Myocyte (in vitro differentiated cells): Measurements from ENCODE around the gene TEPSIN. TPM values are rescaled to one million over a fixed set of nuclear protein-coding genes. Genes with fewer than 3 reads are reported as not detected.

Experiments
- DNase-seq: peaks from one replicate; pipeline ENCODE4 v3.0.0-alpha.2; 2012; ENCODE audit warnings: low read depth
- total RNA-seq: library from RNA; depleted of rRNA; stranded (reverse); fragments of >200 nt; gene quantifications from 2 replicates; pipeline ENCODE4 v1.2.3, GENCODE V29; 2014

The TEPSIN gene
- total RNA-seq, 1 donor from 2014 or later: 23.8 TPM

DNA sequence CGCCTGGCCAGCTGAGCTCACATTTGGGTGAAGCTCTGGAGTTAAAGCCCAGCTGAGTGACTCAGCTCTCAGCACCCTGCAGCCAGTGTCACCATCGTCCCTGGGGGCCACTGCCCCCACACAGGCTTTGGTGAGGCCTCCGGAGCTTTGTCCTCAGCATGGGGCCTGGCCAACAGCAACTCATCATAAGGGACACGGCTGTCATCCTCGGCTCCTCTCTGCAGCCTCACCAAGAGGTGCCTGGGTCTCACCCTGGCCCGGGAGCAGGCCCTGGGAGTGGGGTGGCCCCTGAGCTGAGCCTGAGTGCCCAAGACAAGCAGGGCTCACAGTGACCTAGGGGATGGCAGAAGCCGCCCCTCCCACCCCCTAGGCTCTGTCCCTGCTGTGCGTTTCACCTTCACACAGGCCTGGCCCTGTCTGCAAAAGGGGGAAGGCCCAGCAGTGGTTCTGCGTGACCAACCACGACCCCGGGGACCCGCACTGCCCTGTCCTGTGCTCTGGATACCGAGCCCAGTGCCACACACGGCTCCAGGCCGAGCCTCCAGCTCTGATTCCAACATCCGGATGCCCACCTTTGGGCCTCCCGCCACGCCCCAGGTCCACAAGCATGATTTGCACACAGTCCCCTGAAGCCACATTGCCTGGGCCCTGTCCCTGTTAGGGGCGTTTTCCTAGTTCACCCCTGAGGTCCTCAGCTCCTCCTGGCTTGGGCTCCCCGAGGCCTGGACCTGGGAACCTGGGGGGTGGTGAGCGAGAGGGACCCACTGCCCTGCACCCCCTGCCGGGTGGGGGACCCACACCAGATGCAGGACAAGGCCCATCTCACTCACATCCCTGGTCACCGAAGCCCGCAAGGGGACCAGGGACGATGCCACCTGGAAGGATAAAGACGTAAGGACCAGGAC lies 51.0 kb downstream of the TEPSIN start:
- DNase-seq: no peak

DNA sequence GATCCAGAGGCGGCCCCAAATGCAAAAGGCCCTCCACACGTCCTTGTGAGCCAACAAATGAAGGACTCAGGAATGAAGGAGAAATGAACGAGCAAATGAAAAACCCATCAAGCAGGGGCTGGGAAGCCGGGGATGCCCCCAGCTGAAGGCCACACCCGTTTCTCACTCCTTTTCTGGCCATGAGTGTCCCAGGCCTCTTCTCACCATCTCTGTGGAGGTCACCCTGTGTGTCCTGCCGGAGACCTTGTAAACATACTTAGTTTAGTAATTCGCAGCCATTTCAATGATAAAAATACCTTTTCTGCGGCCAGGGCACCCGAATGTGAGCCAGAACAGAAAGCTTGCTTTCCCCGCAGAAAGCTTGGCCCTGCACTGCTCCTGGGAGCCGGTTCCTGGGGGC lies 51.7 kb downstream of the TEPSIN start:
- DNase-seq: no peak

DNA sequence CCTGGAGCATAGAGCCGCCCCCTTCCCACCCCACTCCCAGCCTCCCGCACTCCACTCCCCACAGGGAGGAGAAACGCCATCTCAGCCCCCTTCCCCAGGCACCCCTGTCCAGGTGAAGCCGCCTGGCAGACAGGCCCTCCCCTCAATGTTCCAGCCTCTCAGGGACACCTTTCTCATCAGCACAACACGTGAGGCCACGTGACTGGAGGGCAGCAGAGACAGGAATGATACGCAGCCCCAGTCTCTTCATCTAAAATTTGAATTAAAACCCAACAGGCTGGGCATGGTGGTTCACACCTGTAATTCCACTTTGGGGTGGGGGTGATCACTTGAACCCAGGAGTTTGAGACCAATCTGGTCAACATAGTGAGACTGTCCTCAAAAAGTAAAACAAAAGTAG lies 52.7 kb downstream of the TEPSIN start:
- no peak for DNase-seq

DNA sequence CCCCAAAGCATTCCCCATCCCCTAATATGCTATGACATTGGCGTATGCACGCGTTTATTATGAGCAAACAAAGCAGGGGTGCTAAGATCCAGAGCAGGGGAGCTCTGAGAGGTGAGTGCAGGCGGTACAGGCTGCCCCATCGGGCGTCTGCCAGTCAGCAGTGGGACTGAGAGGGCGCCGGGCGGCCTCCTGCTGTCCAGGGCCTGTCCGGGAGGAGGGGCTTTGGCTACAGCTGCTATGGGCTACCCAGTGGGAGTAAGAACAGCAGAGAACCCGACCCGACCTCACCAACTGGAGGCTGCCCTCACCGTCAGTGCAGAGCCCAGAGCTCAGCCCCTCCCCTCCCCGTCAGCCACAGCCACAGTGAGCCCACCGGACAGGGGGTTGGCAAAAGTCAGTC lies 54.3 kb downstream of the TEPSIN start:
- DNase-seq: peak; percentile 76

DNA sequence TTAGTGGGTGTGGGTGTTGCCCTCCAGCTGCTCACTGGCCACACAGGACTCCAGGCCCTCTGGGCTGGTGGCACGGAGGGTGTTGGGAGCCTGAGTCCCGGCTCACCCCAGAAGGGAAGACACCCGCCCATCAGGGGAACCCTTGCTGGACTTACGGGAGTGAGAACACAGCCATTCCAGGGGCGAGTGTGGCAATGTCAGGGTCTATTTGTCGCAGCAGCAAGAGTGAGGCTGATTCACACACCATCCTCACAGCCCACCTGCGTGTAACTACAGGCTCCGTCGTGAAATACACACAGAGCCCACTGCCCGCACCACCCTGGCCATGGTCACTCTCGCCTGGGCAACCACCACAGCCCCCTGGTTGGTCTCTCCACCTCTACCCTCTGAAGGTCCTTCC lies 55.0 kb downstream of the TEPSIN start:
- DNase-seq: no peak

DNA sequence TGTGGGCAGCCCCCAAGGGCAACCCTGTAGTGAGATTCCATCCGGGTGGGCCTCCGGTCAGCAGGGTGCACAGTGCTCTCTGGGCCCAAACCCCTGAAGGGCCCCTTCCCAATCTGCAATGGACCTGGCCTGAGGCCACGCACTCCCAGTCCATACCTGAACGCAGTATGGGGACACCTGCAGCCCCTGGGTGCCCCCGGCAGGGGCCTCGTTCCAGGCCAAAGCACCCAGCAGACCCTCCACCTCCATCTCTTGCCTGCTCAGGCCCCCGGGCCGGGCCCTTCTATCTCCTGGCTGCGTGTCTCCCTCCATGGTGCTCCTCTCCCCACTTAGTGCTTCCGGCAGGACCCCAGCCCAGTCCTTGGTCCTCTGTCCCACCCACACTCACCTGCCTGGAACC lies 55.5 kb downstream of the TEPSIN start:
- no peak for DNase-seq

DNA sequence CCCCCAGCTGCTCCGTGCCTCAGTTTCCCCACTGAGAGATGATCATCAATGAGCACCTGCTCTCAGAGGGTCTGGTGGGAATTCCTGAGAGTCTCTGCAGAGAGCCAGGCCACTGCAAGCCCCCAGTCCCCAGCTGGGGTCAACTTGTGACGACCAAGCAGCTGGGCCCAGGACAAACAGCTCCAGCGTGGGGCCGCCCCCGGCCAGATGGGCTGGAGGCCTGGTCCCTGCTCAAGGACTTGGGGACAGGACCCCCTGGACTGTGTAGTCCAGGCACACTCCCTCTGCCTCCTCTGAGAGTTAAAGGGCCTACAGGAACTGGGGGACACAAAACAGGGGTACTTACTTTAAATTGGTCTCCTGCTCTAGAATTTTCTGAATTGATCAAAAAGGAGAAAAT lies 56.3 kb downstream of the TEPSIN start:
- no peak for DNase-seq

DNA sequence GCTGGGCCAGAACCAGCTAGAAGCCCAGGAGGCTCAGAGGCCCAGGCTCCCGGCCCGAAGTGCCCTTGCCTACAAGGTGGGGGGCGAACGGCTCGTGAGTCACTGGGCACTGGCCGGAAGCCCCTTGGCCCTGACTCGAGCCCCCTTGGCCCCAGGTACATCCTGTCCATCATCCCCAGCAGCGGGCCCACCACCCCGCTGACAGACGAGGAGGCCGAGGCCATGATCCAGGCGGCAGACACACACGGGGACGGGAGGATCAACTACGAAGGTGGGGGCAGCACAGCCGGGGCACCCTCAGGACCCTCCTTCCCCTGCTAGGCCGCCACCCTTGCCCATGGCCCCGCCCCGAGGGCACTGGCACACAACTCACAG lies 57.1 kb downstream of the TEPSIN start:
- DNase-seq: no peak

DNA sequence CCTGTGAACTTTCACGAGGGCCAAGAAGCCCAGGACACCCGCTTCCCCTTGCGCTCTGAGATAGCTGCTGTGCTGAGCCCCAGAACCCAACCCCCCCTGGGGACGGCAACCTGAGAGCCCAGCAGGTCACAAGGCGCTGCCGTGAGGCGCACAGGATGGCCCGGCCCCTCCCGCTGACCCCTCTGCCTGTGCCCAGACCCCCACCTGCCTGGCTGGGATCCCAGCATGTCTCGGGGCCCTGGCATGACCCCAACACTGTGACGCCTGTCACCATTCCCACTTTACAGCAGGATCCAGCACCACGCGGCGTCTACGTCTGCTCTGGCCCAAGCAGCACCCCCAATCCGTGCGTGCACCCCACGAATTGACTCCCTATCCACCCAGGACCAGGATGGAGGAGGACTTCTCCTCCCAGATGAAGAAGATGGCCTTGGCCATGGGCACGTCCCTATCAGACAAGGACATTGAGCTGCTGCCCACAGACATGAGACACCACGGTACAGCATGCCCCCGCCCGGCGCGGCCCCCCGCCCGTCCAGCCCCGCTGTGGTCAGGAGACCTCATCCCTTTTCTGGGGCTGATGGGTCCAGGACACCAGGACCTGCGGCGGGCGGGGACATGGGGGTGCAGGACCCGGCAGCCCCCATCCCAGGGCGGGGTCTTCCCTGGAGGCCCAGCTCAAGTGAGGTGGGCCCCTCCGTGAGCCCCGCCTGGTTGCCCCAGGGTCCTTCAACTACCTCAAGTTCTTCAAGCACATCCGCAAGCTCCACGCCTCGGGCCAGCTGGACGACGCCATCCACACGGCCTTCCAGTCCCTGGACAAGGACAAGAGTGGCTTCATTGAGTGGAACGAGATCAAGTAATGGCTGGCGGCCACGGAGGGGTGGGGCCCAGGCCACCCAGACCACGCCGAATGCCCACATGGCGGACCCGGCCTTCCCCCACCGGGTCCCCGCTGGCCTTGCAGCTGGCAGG lies 57.7 kb downstream of the TEPSIN start:
- DNase-seq: no peak

DNA sequence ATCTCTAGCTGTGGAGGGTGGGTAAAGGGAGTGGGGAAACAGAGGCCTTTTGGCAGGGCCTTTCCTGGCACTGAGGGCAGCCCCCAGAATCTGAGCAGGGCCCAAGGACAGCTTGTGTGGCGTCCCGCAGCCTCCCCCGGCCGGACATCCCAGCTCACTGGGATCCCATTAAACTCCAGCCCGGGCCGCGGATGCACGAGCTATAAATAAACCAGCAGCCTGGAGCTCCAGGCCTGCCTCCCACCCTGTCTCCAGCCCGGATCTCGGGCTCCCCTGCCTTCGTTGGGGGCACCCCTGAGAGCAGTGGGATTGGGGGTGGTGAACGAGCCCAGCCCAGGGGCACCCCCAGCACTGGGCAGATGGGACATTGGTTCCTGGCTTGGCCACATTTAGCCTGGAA lies 59.0 kb downstream of the TEPSIN start:
- DNase-seq: no peak

DNA sequence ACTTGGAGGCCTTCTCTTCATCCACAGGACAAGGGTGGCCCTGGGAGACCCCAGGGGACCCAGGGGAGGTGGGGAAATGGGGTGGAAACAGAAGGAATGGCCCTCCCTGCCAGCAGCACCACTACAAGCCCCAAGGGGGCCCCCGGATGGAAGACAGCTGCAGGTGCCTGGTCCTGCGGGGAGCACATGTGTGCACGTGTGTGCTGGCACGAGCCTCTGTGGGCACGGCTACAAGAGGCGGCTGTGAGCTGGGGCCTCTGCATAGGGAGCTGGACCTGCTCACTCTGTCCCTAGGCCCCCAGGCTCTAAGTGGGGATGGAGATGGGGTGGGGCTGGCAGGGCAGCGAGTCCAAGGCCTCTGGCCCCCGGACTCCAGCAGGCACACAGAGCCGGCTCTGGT lies 59.6 kb downstream of the TEPSIN start:
- DNase-seq: peak; percentile 18

Other genes with a start within 250 kb of the TEPSIN start
- 14.8 and 18.0 TPM in 2 replicates for gene CHMP6, start 247.2 kb downstream of the TEPSIN start, total RNA-seq
- gene BAIAP2, start 203.9 kb downstream of the TEPSIN start, total RNA-seq: 27.4 and 41.1 TPM in 2 replicates
- not detected in 2 replicates for gene PVALEF, start 73.5 kb downstream of the TEPSIN start, total RNA-seq
- gene AATK, start 72.8 kb downstream of the TEPSIN start, total RNA-seq: 0.94 and 0.99 TPM in 2 replicates
- 5.8 and 6.6 TPM in 2 replicates for gene CEP131, start 16.1 kb downstream of the TEPSIN start, total RNA-seq
- gene NDUFAF8, start 263 bp upstream of the TEPSIN start, total RNA-seq: 29.2 and 45.7 TPM in 2 replicates
- 70.7 and 72.1 TPM in 2 replicates for gene SLC38A10, start 56.3 kb upstream of the TEPSIN start, total RNA-seq
- 5.5 and 5.7 TPM in 2 replicates for gene BAHCC1, start 156.4 kb upstream of the TEPSIN start, total RNA-seq